SU-DHL-6 (cell line): ENCODE data around the gene OCLN.

Experiments used
- H2AFZ ChIP-seq: fragments of 200-600 bp; sonication (generic); 2 replicates; pipeline ENCODE4 v1.6.1; 2014; ENCODE audit warnings: low read depth, mild to moderate bottlenecking, moderate library complexity, mixed read lengths, antibody characterized with exemption, low read length; ENCODE audit not compliant: severe bottlenecking
- H3F3A ChIP-seq: fragments of 200-600 bp; shearing (Covaris generic); 2 replicates; pipeline ENCODE4 v1.6.0; 2016; ENCODE audit warnings: antibody characterized with exemption, mild to moderate bottlenecking; ENCODE audit not compliant: insufficient read depth
- H3K27ac ChIP-seq: fragments of 200-600 bp; sonication (generic); 2 replicates; pipeline ENCODE4 v1.5.1; 2016; ENCODE audit warnings: low read depth, mild to moderate bottlenecking, low read length, moderate library complexity, mixed read lengths
- H3K27me3 ChIP-seq: fragments of 200-600 bp; sonication (generic), shearing (Covaris generic); 2 replicates; pipeline ENCODE4 v1.6.0; 2014; ENCODE audit warnings: mild to moderate bottlenecking, low read length
- H3K36me3 ChIP-seq: fragments of 200-600 bp; sonication (generic); 2 replicates; pipeline ENCODE4 v1.6.1; 2014; ENCODE audit warnings: mild to moderate bottlenecking, low read length, mixed read lengths
- H3K4me2 ChIP-seq: fragments of 300-600, 200-600 bp; shearing (Covaris generic), sonication (generic); 2 replicates; pipeline ENCODE4 v1.6.0; 2014; ENCODE audit warnings: low read length, low read depth, mild to moderate bottlenecking; ENCODE audit not compliant: poor library complexity, severe bottlenecking
- H3K4me3 ChIP-seq: fragments of 200-600 bp; sonication (generic); 2 replicates; pipeline ENCODE4 v1.5.1; 2014; ENCODE audit warnings: antibody characterized with exemption, low read length, mild to moderate bottlenecking, mixed read lengths; ENCODE audit not compliant: insufficient read depth, poor library complexity, severe bottlenecking
- H3K79me2 ChIP-seq: fragments of 200-600 bp; sonication (generic); 2 replicates; pipeline ENCODE4 v1.6.1; 2014; ENCODE audit warnings: mild to moderate bottlenecking, low read length, moderate library complexity; ENCODE audit not compliant: insufficient read depth
- H3K9ac ChIP-seq: fragments of 200-600 bp; sonication (generic); 2 replicates; pipeline ENCODE4 v1.7.0; 2014; ENCODE audit warnings: mild to moderate bottlenecking, low read length
- H3K9me2 ChIP-seq: fragments of 200-600 bp; sonication (generic); replicated peaks from 2 replicates; pipeline ENCODE4 v1.6.1; 2014; ENCODE audit warnings: low read length; ENCODE audit not compliant: insufficient read depth
- H3K9me3 ChIP-seq: fragments of 200-600 bp; sonication (generic); 2 replicates; pipeline ENCODE4 v1.6.1; 2014; ENCODE audit warnings: low read length, mixed read lengths; ENCODE audit not compliant: insufficient read depth
- H4K20me1 ChIP-seq: fragments of 200-600 bp; sonication (generic); 2 replicates; pipeline ENCODE4 v1.6.1; 2014; ENCODE audit warnings: low read depth, mild to moderate bottlenecking, antibody characterized with exemption, low read length, moderate library complexity, mixed read lengths
- CTCF ChIP-seq: fragments of 200-600 bp; sonication (generic); IDR thresholded peaks from one replicate; pipeline ENCODE4 v1.5.1; 2017; ENCODE audit warnings: antibody characterized with exemption, mild to moderate bottlenecking, low read length, moderate library complexity; ENCODE audit not compliant: insufficient read depth, poor library complexity, severe bottlenecking
- EZH2phosphoT487 ChIP-seq: fragments of 200-600 bp; sonication (generic), shearing (Covaris generic); conservative IDR thresholded peaks from 2 replicates; pipeline ENCODE4 v1.6.1; 2018; ENCODE audit warnings: mild to moderate bottlenecking, antibody characterized with exemption, low read length, moderate library complexity, mixed read lengths

Gene OCLN

GRCh38 chr5:69492391-69492922 is at the start of gene OCLN:
Gene OCLN, plus strand, starts transcription at chr5:69492790. Its CDS starts 11,455 bp downstream, at chr5:69504245.
- no peak within 1 kb of the TSS for H3K9ac ChIP-seq
- no peak within 1 kb of the TSS for H3K27ac ChIP-seq
- H3K9me3 ChIP-seq: no peaks in the 10 kb centered on the region
- no peak within 1 kb of the TSS for H3K4me3 ChIP-seq
- no peaks in the 10 kb centered on the region for H3K9me2 ChIP-seq
- no peak within 1 kb of the TSS for H3K4me2 ChIP-seq
- H3K27me3 ChIP-seq: no peaks in the 10 kb centered on the region
- TF ChIP-seq CTCF (no peak), EZH2phosphoT487 (no peak)
- no peaks in the 10 kb centered on the region for H3F3A ChIP-seq
- no peaks in the 10 kb centered on the region for H4K20me1 ChIP-seq
- H2AFZ ChIP-seq: no peak within 1 kb of the TSS
- no peaks in the 10 kb centered on the region for H3K79me2 ChIP-seq
- no peaks in the 10 kb centered on the region for H3K36me3 ChIP-seq

- Histone ChIP-seq H3F3A (no peaks in the 10 kb centered on the region), H3K9me3 (no peaks in the 10 kb centered on the region), H3K36me3 (no peaks in the 10 kb centered on the region), H3K9me2 (no peaks in the 10 kb centered on the region), H3K27ac (no peak overlapping the region), H3K79me2 (no peaks in the 10 kb centered on the region), H3K9ac (no peak overlapping the region), H4K20me1 (no peaks in the 10 kb centered on the region), H3K4me3 (no peak overlapping the region), H3K27me3 (no peaks in the 10 kb centered on the region), H2AFZ (no peak overlapping the region), H3K4me2 (no peak overlapping the region)
- TF ChIP-seq CTCF (no peak), EZH2phosphoT487 (no peak)
These were observed 48.3 kb upstream of the OCLN start for GRCh38 chr5:69444127-69444754.

GRCh38 chr5:69449511-69449910 is 43.1 kb upstream of the OCLN start:
- Histone ChIP-seq H3K79me2 (no peaks in the 10 kb centered on the region), H3K27ac (no peak overlapping the region), H3K4me2 (no peak overlapping the region), H3K27me3 (no peaks in the 10 kb centered on the region), H3K4me3 (no peak overlapping the region), H3K9me3 (no peaks in the 10 kb centered on the region), H4K20me1 (no peaks in the 10 kb centered on the region), H3F3A (no peaks in the 10 kb centered on the region), H3K36me3 (no peaks in the 10 kb centered on the region), H2AFZ (no peak overlapping the region), H3K9me2 (no peaks in the 10 kb centered on the region), H3K9ac (no peak overlapping the region)
- no peak for TF ChIP-seq EZH2phosphoT487
- TF ChIP-seq CTCF: no peak
